NCI-H526 treated with DMSO at 0.1 percent for 48 hours (cell line): ENCODE data around the gene ITGB4.
"Not testable (repeated sequence)": the region's sequence is repeated elsewhere in the genome, so short reads cannot be mapped to it uniquely, and the experiment has no call there.

ENCODE experiments used
- DNase-seq: peaks from one replicate; lab custom pipeline; 2025; lab: John Stamatoyannopoulos, UW

The ITGB4 gene

GRCh38 chr17:75771334-75772281 is 50.3 kb downstream of the ITGB4 start:
- DNase-seq = no peak

- DNase-seq = no peak
Observed at GRCh38 chr17:75773121-75773807, 52.0 kb downstream of the ITGB4 start.

- no peak for DNase-seq
Observed at GRCh38 chr17:75773808-75774470, 52.7 kb downstream of the ITGB4 start.

DNA sequence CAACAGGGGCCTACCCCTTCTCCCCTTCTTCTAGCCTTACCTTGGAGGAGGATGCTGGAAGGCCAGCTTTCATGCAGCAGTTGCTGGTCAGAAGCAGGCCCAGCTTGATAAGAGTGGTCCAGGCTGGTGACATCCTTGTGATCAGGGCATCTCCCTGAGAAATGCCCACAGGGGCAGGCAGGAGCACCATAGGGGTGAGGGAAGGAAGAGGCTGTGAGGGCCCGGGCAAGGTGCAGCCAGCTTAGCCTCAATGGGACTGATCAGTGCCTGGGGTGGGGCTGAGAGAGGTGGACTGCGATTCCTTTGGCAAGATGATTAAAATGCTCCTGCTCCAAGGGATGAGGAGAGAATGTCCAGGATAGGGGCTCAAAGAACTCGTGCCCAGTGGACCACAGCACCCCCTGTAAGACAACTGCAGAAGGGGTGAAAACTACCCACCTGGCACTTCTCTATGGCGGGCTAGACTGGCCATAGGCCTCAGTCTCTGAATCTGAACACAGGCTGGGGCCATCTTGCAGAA is 53.3 kb downstream of the ITGB4 start:
- DNase-seq = no peak

GRCh38 chr17:75774991-75775668 is 53.9 kb downstream of the ITGB4 start:
- DNase-seq = no peak

GRCh38 chr17:75776386-75777295 is 55.4 kb downstream of the ITGB4 start:
- DNase-seq = no peak

DNA sequence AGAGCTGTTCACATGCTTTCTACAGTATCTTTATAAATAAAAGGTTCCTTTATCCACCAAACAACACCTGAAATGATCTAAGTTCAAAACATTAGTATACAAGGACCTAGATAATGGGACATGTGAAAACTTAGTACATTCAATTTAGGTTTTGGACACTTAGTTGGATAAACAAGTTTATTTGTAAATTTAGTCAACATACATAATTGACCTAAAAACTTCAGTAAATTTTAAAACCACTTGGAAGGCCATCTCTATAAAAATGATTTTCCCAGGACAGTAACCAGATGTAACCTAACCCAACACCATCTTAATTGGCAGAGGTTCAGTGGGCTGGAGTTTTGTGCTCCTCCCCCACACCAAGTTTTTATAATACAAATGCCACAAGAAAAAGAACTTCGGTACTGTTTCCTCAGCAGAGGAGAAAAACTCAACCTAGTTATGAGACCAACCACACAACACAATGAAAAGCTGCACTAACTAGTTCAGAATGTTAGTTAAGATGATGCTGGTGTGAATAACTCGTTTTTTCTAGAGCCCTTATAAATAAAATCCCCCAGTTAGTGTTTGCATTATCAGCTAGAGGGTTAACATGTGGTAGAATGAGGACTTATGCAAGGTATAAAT is 56.1 kb downstream of the ITGB4 start:
- DNase-seq = no peak

- DNase-seq = not testable (repeated sequence)
Observed at GRCh38 chr17:75778066-75778860, 57.0 kb downstream of the ITGB4 start.

DNA sequence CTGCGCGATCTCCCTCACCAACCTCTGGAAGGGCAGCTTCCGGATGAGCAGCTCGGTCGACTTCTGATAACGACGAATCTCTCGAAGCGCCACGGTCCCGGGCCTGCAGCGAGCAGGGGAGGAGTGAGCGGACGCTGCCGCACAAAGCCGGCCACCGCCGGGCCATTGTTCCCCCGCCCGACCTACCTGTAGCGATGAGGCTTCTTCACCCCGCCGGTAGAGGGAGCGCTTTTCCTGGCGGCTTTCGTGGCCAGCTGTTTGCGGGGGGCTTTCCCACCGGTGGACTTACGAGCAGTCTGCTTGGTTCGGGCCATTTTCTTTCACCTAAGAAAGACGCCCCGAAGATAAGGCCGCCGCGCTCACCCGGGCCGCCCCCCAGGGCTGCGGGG is 57.6 kb downstream of the ITGB4 start:
- peak; percentile 44 for DNase-seq

DNA sequence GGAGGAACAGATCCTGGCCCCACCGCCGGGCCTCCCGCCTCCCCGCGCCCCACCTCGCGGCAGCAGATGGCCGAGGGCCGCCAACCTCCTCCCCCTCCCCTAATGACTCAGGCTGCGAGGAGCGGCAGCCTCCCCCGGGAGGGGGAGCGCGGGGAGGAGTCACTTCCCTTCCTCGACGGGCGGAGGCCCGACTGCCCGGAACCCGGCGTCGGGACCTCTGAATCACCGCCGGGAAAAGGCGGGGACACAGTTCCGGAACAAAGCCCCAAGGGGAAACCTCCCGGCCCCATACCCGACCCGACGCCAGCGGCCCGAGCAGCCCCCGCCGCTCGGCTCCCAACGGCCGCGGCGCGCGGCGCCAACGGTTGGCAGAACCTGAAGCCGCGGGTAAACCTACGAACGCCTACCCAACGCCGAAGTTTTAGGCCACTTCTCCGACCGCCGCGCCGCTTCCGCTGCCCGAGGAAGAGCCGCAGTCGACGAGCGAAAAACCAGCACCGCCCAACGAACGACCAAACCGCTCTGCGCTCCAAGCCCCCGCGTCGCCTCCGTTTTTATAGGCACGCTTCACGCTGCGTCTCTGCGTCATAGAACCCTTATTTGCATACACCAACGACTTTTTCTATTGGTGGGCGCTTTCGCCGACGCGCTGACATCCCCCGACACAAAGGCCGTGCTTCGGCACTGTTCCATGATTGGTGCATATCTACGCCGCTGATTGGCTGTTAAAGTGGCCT is 58.2 kb downstream of the ITGB4 start:
- peak; percentile 99 for DNase-seq

DNA sequence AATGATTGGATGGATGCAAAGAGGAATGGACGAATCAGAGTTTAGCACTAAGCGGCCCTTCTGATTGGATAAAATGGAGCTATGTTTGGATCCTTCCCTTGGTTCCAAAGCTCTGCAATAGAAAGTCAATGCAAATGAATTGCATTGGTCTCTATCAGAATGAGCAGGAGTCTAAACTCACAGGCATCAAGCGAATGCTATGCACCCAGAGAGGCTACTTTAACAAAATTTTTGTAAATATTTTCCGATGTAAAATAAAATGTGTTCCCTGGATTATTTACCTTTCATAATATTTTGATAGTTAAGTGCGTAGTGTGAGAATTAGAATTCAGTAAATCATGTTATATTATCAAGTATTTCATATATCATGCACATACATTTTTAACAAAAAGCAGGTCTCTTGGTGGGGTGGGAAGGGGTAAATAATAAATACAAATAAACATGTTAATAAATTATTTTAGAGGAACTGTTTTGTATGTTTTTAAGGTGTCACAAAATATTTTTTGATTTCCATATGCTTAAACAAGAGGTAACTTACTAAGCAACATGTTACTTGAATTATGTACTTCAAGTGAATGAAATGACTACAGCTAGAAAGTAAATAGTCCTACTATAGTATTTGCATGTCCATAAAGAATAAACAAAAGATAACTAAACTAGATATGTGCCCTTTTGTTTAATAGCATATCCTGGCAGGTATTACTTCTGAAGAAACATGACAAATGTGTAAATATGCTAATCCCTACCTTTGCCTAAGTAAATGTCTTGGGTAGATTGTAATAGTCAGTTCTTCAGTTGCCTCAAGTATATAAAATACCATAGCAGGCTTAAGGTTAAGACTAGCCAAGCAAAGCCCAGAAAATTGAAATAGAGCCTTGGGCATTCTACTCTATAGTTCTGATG is 59.0 kb downstream of the ITGB4 start:
- peak; percentile 92 for DNase-seq

GRCh38 chr17:75783069-75783783 is 62.0 kb downstream of the ITGB4 start:
- DNase-seq = peak; percentile 64

DNA sequence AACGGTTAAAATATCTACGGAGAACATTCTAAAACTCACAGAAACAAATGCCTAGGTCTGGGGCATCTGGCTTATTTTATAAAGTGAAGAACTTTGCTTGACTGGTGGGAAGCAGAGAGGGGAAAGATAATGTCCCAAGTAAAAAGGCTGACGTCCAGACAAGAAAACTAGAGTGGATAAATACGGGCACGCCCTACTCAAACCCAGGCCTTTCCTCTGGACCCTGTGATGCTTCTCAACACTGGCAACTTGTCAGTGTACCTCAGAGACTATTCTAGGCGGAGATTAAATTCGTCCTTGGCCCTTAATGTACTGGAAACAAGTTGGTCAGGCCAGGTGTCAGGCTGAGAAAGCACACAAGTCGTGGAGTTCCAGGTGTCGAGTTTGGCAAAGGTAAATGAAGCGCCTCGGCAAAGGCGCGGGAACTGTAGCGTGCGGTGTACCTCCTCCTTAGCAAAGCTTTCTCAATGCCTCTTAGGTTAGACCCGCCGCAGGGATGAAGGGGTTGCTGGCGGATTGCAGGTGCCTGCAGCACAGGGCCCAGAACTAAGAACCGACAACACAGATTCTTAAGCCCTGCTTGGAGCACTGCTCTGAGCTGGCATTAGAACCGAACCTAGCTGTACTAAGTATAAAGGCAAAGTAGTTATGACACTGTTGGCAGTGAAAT is 62.7 kb downstream of the ITGB4 start:
- peak; percentile 68 for DNase-seq

GRCh38 chr17:75784473-75785015 is 63.3 kb downstream of the ITGB4 start, which contains the start of gene UNK:
Gene UNK, plus strand, starts transcription at chr17:75784806. Its CDS starts 75 bp downstream, at chr17:75784881.
- peak; percentile 97 for DNase-seq

GRCh38 chr17:75785016-75785890 is 64.0 kb downstream of the ITGB4 start:
- DNase-seq = peak; percentile 84
